GM19397 (cell line): ENCODE results near the gene NSD1.
"Not testable (repeated sequence)": the region's sequence is repeated elsewhere in the genome, so short reads cannot be mapped to it uniquely, and the experiment has no call there.

ENCODE experiments used
- ATAC-seq: cut with Tn5 transposase; IDR thresholded peaks from one replicate; pipeline ENCODE4 v1.9.1; 2021; ENCODE audit warnings: mild to moderate bottlenecking, moderate library complexity; ENCODE audit not compliant: unreplicated experiment

Gene NSD1

DNA sequence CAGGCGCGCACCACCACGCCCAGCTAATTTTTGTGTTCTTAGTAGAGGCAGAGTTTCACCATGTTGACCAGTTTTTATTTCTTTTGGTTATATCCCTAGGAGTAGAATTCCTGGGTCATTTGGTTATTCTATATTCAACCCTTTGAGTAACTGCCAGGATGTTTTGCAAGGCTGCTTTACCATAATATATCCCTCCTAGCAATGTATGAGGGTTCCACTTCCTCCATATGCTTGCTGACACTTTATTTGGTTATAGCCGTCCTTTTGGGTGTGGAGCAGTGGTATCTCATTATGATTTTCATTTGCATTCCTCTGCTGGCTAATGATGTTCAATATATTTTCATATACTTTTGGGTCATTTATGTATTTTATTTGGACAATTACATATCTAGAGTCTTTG is 88.7 kb downstream of the NSD1 start:
- ATAC-seq, result no peak

DNA sequence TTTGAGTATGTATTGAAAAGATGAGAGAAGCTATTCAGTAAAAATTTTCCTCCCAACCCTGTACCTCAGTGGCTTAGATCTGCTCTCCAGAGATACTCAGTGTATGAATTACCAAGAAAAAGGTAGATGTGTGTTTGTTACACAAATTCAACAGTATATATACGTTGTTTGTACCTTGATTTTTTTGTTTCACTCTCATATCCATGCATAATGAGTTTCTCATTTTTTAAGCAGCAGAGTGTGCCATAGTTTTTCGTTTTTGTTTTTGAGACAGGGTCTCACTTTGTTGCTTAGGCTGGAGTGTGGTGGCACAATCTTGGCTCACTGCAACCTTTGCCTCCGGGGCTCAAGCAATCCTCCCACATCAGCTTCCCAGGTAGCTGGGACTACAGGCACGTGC is 92.2 kb downstream of the NSD1 start:
- ATAC-seq, result no peak

DNA sequence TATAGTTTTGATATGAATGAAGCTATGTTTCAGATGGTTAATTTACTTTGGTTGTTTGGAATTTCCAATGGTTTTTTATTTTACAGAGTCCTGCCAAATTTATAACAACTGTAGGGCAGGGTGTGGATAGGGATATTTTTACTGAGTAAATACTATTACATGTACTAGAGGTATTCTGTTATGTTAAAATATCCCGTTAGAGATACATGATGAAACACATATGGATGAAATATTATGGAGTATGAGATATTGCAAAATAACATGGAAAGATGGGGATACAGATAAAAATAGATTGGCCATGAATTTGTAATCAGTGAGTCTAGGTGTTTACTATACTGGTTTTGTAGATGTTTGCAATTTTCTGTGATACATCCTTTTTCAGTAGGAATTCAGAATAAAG is 93.3 kb downstream of the NSD1 start:
- no peak for ATAC-seq

DNA sequence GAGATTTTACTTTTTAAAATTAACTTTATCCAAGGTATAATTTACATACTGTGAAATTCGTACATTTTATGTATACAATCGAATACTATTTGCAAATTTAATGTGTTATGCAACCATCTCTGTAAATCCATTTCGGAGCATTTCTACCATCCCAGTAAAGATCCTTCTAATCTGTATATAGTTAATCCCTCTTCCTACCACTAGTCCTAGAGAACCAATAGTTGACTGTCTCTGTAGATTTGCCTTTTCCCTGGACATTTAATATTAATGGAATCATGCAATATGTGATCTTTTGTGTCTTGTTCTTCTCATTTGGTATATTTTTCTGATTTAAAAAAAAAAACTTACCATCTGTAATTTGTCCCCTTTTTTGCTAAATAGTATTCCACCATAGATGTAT is 95.2 kb downstream of the NSD1 start:
- no peak for ATAC-seq

DNA sequence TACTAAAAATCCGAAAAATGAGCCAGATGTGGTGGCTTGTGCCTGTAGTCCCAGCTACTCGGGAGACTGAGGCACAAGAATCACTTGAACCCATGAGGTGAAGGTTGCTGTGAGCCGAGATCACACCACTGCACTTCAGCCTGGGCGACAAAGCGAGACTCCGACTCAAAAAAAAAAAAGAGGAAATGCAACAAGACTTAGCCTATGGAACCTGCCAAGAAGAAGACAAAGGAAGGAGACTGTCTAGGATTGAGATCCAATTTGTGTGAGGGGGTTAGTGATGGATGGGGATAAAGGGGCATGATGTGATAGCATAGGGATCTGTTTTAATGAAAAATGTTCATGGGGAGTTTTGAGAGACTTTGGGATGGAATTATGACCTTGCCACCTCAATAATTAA is 97.1 kb downstream of the NSD1 start:
- ATAC-seq, result no peak

DNA sequence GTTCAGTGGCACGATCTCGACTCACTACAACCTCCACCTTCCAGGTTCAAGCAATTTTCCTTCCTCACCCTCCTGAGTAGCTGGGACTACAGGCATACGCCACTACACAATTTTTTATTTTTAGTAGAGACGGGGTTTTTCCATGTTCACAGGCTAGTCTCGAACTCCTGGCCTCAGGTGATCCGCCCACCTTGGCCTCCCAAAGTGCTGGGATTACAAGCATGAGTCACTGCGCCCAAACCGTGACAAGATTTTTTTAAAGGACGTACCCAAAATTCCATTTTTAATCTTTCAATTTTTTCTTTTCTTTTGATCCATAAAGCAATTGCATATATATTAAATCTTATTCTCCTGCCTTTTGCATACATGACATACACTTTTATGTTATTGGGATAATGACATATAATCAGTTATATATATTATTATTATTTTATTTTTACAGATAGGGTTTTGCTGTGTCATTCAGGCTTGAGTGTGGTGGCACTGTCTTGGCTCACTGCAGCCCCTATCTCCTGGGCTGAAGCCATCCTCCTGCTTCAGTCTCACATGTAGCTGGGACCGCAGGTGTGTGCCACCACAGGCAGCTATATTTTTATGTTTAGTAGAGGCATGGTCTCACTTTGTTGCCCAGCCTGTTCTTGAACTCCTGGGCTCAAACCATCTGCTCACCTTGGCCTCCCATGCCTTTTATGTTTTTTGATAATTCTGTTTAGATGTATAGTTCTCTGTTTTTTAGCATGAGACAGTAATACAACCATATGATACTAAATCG is 98.1 kb downstream of the NSD1 start:
- ATAC-seq, result no peak

DNA sequence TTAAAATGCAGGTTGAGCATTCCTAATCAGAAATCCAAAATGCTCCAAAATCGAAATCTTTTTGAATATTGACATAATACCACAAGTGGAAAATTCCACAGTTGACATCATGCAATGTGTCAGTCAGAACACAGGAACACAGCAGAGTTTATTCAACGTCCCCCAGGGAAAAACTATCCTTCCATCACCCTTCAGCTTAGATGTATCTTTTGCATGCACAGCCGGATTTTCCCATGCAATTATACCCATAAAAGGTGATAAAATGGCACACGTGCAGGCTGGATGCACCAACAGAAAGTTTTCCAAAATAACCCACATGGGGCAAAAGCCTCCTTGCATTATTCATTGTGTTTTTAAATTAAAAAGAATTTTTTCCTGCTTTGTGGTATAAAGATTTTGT is 98.8 kb downstream of the NSD1 start:
- ATAC-seq, result no peak

DNA sequence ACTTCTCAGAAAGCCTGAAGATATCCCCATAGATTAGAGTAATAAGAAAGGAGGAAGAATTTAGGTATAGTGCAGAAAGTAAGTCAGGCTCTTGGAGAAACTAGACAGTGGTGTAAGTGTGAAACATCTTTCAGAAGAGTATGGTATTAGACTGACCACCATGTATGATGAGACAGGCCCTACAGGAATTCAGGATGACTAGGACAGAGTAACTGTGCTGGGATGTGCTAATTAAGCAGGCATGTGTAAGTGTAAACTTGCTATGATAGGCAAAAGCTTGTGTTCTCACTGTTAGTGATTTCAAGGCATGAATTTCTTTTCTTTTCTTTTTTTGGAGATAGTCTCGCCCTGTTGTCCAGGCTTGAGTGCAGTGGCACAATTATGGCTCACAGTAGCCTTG is 99.2 kb downstream of the NSD1 start:
- no peak for ATAC-seq

DNA sequence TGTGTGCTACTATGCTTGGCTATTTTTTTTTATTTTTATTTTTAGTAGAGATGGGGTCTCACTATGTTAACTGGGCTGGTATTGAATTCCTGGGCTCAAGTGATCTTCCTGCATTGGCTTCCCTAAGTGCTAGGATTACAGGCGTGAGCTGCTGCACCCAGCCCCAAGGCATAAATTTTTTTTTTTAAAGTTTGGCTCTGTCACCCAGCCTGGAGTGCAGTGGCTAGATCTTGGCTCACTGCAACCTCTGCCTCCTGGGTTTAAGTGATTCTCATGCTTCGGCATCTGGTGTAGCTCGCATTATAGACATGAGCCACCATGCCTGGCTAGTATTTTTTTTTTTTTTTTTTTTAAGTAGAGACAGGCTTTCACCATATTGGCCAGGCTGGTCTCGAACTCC is 99.6 kb downstream of the NSD1 start:
- ATAC-seq, result no peak

DNA sequence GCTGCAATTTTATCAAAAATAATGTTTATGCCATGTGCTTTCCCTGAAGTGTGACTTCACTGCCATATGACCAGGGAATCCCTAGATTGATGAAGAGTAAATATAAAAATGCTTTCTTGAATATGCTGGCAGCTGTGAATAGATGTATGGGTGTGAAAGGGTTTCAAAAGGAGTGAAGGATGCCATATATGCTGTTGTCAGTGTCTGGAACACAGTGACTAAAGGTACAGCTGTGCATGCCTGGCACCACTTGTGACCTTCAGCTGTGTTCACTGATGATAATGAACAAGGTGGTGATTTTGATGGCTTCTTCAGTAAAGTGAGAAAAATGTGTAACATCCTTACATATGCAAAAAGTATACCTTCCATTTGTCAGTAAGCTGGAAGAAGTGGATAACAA is 100.2 kb downstream of the NSD1 start:
- no peak for ATAC-seq

DNA sequence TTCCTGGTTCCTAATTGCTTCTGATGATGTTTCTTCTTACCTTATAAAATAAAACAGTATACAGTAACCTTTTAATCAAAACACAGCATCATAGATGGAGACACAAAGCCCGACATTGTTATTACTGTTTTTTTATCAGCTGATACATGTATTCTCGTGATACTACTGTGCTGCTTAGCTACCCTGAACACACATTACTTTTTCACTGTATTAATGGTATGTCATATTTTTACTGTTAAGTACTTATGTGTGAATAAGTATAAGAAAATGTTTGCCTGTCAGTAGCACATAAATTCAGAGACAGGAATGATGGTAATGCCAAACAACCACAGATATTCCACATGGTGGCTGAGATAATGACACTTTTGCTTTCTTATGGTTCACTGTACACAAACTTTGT is 101.3 kb downstream of the NSD1 start:
- ATAC-seq, result no peak

DNA sequence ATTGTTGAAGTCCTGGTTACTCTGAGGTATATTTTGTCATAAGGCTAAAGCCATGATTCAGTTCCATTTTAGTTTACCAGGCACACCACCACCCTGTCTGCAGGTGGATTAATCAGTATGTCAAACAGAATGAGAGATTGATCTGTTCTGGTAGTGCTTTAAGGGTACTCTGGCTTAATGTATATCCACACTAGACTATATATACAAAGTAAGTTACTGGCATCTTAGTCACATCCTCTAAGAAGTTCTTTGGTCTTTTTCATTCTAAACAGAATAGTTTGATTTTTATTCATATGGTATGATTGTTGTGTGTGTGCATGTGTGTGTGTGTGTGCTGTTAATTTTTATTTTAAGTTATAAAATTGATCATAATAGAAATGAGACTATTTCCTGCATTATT is 108.2 kb downstream of the NSD1 start:
- no peak for ATAC-seq

DNA sequence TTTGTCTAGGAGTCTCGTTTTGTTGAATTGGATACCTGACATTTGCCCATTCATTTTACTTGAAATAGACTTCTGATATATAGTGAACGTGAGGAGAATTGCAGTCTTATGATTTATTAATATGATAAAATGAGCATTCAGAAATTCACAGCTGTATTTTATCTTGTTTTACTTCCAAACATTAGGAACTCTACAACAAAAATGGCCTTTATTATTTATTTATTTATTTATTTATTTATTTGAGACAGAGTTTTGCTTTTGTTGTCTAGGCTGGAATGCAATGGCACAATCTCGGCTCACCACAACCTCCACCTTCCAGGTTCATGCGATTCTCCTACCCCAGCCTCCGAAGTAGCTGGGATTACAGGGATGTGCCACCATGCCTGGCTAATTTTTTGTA is 108.7 kb downstream of the NSD1 start:
- ATAC-seq, result no peak

DNA sequence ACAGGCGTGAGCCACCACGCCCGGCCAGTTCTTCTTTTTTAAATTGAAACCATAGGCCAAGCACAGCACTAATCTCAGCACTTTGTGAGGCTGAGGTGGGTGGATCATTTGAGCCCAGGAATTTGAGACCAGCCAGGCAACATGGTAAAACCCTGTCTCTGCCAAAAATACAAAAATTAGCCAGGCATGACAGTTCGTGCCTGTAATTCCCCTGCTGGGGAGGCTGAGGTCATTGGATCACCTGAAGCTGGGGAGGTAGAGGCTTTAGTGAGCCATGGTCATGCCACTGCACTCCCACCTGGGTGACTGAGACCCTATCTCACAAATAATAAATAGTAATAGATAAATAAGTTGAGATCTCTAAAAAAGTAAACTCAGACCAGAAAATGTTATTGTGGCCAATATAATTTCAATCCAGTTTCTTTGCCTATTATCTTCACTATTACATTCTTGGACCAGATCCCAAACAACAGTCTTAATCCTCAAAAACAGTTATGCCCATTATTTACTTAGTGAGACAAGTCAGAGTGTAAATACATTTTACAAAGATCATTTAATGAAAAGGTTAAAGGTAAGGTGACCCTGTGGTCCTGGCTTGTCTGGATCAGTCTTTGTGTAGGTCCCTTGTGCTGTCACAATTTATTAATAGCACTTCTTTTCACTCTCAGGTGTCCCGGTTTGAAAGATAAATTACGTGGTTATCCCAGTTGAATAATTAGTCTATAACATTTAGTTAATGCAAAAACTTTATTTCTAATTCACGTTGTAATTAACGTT is 116.4 kb downstream of the NSD1 start:
- no peak for ATAC-seq

DNA sequence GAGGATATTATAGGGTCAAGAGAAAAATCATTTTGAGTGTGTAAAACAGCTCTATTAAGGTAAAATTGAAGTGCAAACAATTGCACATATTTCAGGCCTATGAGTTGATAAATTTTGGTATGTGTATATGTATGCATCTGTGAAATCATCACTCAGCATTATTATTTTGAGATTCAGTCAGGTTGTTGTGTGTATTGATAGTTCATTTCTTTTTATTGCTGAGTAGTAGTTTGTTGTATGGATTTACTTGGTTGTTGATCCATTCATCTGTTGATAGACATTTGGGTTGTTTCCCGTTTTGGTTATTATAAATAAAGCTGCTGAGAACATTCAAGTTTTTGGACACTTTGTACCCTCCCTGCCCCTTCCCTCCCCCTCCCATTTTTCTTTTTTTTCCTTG is 119.7 kb downstream of the NSD1 start:
- ATAC-seq, result no peak

DNA sequence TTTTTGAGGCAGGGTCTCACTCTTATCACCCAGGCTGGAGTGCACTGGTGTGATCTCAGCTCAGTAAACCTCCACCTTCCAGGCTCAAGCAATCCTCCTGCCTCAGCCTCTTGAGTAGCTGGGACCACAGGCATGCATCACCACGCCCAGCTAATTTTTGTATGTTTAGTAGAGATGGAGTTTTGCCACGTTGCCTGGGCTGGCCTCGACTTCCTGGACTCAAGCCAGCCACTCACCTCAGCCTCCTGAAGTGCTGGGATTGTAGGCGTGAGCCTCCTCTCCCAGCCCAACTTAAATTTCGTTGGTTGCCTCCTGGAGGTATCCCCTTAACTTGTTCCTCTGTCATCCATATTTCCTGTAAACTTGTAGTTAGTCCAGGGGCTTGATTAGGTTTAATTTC is 122.7 kb downstream of the NSD1 start:
- ATAC-seq, result no peak

DNA sequence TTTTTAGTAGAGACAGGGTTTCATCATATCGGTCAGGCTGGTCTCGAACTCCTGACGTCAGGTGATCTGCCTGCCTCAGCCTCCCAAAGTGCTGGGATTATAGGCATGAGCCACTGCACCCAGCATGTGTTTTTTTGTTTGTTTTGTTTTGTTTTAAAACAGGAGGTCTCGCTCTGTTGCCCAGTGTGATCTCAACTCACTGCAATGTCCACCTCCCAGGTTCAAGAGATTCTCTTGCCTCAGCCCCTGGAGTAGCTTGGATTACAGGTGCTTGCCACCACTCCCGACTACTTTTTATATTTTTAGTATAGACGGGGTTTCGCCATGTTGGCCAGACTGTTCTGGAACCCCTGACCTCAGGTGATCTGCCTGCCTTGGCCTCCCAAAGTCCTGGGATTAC is 125.1 kb downstream of the NSD1 start:
- ATAC-seq, result not testable (repeated sequence)

DNA sequence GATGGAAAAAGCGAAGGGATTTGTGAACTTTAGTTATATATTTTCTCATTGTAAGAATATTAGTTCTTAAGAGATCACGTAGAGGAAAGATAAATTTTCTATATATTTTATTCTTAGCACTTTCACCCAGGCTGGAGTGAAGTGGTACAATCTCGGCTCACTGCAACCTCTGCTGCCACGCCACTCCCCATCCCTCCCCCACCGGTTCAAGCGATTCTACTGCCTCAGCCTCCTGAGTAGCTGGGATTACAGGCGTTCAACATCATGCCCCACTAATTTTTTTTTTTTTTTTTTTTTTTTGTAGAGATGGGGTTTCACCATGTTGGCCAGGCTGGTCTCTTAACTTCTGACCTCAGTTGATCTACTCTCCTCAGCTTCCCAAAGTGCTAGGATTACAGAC is 127.4 kb downstream of the NSD1 start:
- no peak for ATAC-seq

DNA sequence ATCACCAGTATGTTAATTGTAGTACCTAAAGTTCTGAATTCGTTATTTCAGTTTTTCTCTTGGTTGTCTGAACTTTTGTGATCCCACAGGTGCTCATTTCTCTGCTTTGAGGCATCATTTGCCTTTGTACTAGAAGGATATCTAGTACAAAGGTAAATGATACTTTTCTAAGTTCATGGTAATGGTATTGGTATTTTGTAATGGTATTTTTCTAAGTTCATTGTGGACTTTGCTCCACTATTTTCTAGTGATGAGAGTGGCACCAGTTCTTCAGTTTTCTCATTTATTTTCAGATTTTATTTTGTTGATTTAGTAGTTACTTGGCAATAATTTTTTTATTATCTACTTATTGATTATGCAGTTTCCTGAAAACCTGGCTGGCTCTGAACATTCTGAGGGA is 127.9 kb downstream of the NSD1 start:
- ATAC-seq, result no peak

DNA sequence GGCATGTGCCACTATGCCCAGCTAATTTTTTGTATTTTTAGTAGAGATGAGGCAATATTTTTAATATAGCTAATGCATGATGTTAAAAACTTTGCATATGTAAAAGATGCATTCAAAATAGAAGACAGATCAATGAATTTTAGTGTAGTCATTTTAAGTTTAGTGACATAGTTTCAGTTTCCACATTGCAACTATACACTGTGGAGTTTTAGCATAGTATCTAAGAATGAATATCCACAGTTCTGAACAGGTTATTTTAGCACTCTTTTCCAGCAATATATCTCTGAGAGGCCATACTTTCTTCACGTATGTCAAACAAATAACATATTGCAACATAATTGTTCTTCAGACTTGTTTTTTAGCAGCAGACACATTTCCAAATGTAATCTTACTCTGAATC is 130.6 kb downstream of the NSD1 start:
- ATAC-seq, result no peak

DNA sequence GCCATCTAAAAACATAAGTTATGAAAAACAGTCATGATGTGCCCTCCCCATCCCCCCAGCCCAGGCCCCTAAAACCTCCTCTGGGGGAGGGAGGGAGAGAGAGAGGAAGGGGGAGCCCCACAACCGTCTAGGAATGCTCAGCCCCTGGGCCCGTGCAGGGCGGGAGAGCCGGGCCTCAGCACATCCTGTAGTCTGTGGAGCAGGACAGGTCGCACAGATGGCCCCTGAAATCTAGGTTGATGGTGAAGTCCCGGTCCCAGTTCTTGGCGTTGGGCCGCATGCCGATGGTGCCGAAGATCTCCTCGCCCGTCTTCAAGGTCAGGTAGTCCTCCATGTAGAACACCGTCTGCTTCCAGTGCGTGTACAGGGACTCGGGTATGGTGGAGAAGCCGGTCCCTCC is 131.8 kb downstream of the NSD1 start:
- no peak for ATAC-seq

DNA sequence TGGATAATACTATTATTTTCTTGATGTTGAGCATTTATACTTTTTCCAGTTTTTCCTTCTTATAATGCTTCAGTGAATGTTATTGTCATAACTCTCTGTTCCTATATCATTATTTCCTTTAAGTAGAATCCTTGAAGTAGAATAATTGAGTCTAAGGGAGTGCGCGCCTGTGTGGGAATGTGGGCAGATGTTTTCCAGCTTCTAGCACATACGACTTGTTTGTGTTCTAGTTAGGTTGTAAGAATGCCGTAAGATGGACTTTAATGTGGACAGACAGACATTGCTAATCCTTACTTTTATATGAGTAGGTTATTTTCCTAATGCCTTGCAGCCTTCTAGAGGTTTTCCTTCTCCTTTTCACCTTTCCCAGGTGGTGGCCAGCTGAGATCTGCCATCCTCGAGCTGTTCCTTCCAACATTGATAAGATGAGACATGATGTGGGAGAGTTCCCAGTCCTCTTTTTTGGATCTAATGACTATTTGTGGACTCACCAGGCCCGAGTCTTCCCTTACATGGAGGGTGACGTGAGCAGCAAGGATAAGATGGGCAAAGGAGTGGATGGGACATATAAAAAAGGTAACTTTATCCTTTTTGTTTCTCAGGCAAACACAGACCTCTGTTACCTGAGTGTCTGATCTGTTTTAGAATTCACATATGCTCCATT is 135.8 kb downstream of the NSD1 start:
- ATAC-seq, result no peak
